Measurements from ENCODE around the gene TNS4. TPM values are rescaled to one million over a fixed set of nuclear protein-coding genes. Genes with fewer than 3 reads are reported as not detected.

Gene TNS4
- total and polyA plus RNA-seq, 9 of the 15 experiments (the other 6 are each of a cell fraction or from before 2014, with no cell fraction given), result 0.04 to 0.73 (median 0.24) TPM; not detected in 1

DNA sequence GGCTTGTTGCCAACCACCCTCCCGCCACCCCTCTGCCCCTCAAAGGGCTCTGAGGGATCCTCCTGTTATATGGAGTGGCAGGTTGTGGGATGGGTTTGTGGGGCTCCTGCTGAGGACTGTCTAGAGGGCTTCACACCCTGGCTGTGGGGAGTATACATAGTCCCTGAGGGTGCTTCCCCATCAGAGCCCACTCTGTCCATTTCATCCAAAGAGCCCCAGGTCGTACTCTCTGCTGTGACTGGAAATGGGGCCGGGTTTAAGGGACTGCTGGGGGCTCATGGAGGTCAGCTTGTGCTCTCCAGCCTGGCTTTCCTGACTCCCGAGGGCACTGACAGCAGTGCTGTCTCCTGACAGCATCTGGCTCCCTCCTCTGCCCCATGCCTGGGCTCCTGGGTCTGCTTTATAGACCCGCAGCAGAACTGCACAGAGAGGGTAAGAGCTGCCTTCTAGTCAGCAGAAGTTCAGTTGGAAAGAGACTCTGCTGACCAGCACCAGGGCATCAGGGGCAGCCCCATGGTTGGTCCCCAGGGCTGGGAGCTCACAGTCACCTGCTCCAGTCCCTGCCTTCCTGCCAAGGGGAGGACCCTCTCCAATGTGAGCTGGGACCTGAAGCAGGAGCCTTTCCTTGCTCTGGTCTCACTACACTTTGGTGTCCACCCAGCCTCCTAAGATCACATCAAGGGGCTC is 17.8 kb upstream of the TNS4 start:
- no peak for FAIRE-seq
- Histone ChIP-seq H3K9me3 (replicated peaks; ENCODE audit: control insufficient read depth, insufficient read depth, low read depth, low read length) (no peaks in the 10 kb centered on the region; the same call in 1 of the 2 replicates), H3K4me3 (no peak overlapping the region), H2AFZ (ENCODE audit: low read depth, low read length) (no peak overlapping the region), H3K4me2 (ENCODE audit: insufficient read depth, low read length) (no peak overlapping the region), H3K36me3 (ENCODE audit: control insufficient read depth, insufficient read depth, low read length) (no peaks in the 10 kb centered on the region), H3K79me2 (ENCODE audit: control insufficient read depth, insufficient read depth, low read length) (no peaks in the 10 kb centered on the region), H3K27me3 (ENCODE audit: control insufficient read depth in 2 of 2, insufficient read depth in 2 of 2, low read length in 2 of 2) (no peaks in the 10 kb centered on the region), H3K9me1 (ENCODE audit: control insufficient read depth, insufficient read depth, low read length) (no peaks in the 10 kb centered on the region), H4K20me1 (replicated peaks; ENCODE audit: control insufficient read depth, insufficient read depth, low read length) (no peaks in the 10 kb centered on the region), H3K27ac (ENCODE audit: extremely low read depth, low read depth, low read length) (no peak overlapping the region; the same call in 2 of the 3 replicates), H3K4me1 (replicated peaks in 1 of 2; ENCODE audit: control insufficient read depth in 2 of 2, insufficient read depth in 2 of 2, low read length in 2 of 2) (peaks cover 19 to 40% of the 10 kb centered on the region in 2 experiments), H3K9ac (ENCODE audit: insufficient read depth in 1 of 2, low read depth in 2 of 2, low read length in 2 of 2) (peak overlapping the region in 1 of 2 experiments; percentile 37; a peak in 1 of 4 replicates)
- 85% methylated on average over 5 of the region's 5 CpGs for WGBS (ENCODE audit: insufficient coverage, low coverage, missing lambda C conversion rate)
- in situ Hi-C loops (cut with MboI), result no loop called here
- no peak for ATAC-seq
- no peak for DNase-seq (ENCODE audit: extremely low read depth in 1 of 4, low spot score in 3 of 4)
- ChIA-PET CTCF (ENCODE audit: low intra/inter-chr PET ratio) (no interaction called here), POLR2A (interaction anchor here (1.0 to 1.4 kb wide), 3 partner anchors 11 to 13 kb away, joined by 3 to 11 read pairs (median 4); no protein-coding TSS in a partner anchor)
- BruUV-seq (replicated peaks), result no TSS peak
- intact Hi-C loops (cut with micrococcal nuclease), result no loop called here
- TF ChIP-seq MEIS2 (IDR thresholded peaks at IDR 0.05; ENCODE audit: partially characterized antibody) (no peak), RBM17 (IDR thresholded peaks at IDR 0.05; ENCODE audit: borderline replicate concordance, low read depth, low read length) (no peak), STAT5B (CRISPR knock-in tag; IDR thresholded peaks at IDR 0.05) (no peak), ETV6 (IDR thresholded peaks at IDR 0.05; ENCODE audit: borderline replicate concordance in 1 of 2, low read depth in 2 of 2, low read length in 1 of 2) (no peak), ETV6 (CRISPR knock-in tag; IDR thresholded peaks at IDR 0.05; ENCODE audit: borderline replicate concordance) (no peak), HEY1 (CRISPR knock-in tag; IDR thresholded peaks at IDR 0.05; ENCODE audit: borderline replicate concordance) (no peak), ZNF124 (CRISPR knock-in tag; IDR thresholded peaks at IDR 0.05) (no peak), HNRNPUL1 (IDR thresholded peaks at IDR 0.05; ENCODE audit: low read length) (no peak), ZBTB17 (CRISPR knock-in tag; IDR thresholded peaks at IDR 0.05) (no peak), CLOCK (CRISPR knock-in tag; IDR thresholded peaks at IDR 0.05; ENCODE audit: borderline replicate concordance) (no peak), ELK3 (CRISPR knock-in tag; IDR thresholded peaks at IDR 0.05) (no peak), SMARCC2 (IDR thresholded peaks at IDR 0.05; ENCODE audit: low read depth) (no peak), BHLHE40 (IDR thresholded peaks at IDR 0.05; ENCODE audit: low read length) (no peak), ZNF239 (CRISPR knock-in tag; IDR thresholded peaks at IDR 0.05) (no peak), TAF9B (IDR thresholded peaks at IDR 0.05; ENCODE audit: partially characterized antibody) (no peak)

Data from K562 (cell line).